Stimulated activated CD4-positive, alpha-beta T cell treated with anti-CD3 and anti-CD28 coated beads, Interleukin-15, amount 100 ng/mL, for 1 hour (primary cell): Measurements from ENCODE around the gene CEP104.

Experiments
- DNase-seq, 2 donors: peaks; one replicate each; pipeline ENCODE4 v3.0.0-alpha.2; 2020; ENCODE audit warnings: low read depth in 1 of 2, low spot score in 1 of 2

CEP104 gene

DNA sequence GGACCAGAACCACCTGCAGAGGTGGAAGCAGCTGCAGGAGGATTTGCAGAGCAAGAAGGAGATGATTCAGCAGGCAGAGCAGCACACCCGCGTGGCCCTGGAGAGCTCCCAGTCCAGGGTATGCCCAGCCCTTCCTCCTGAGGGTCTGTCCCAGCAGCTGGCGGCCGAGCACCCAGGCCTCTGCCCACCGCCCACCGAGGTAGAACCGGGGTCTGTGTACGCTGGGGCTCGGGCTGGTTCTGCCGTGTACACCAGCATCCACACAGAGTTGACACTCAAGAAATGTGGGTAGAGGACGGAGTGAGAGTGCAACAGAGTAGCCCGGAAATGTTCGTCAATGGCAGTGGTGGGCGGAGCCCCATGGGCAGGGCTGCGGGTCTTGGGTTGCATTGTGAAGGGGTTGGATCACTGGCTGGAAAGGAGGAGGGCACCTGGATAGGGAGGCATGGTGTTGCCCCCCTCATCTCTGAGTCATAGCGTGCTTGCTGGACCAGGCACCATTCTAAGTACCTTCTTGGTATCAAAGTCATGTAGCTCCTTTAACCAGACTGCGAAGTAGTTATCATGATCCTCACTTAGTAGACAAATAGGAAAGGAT lies 89.6 kb downstream of the CEP104 start:
- no peak for DNase-seq

DNA sequence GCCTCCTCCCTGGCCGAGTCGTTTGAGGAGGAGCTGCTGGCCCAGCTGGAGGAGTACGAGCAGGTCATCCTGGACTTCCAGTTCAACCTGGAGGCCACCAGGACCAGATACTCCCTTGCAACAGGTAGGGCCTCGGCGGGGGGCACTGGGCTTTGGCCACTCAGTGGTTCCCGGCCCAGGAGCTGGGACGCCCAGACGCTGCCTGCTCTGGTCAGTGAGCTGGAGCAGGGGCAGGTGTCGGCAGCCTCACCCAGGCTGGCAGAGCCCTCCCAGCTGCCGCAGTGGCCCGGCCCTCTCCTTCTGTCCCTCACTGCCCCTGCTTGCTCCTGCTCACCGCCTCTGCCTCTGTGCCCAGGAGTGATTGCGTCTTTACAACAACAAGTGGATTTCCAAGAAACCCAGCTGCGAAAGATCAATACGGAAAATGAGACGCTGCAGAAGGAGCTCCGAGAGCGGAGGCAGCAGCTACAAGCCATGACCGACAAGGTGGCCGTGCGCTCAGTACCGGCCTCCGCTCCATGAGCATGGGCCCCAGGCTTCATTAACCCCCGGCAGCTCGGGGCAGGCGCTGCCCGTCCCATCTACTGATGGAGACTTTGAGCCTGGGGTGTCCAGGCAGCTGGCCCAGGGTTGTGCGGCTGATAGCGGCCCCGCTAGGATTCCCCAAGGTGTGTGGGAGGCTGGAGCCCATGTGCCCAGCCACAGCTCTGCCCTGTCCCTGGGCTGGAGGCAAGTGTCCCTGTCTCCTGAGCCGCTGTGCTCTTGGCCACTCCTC lies 93.5 kb downstream of the CEP104 start:
- no peak for DNase-seq

DNA sequence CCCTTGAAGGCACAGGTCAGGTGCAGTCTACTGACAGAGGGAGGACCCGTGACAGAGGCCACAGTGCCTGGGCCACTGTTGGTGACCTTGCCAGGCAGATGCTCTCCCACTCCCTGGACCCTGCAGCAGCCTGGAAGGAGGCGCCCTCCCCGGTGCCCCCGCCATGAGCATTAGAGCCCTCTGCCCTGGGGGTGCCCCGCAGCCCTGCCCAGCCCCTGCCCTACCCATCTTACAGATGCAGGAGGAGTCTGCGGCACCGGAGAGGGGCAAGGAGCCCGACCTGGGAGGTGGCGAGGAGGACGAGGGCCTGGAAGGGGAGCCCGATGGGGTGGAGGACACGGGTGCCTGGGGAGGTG lies 94.2 kb downstream of the CEP104 start:
- no peak for DNase-seq

DNA sequence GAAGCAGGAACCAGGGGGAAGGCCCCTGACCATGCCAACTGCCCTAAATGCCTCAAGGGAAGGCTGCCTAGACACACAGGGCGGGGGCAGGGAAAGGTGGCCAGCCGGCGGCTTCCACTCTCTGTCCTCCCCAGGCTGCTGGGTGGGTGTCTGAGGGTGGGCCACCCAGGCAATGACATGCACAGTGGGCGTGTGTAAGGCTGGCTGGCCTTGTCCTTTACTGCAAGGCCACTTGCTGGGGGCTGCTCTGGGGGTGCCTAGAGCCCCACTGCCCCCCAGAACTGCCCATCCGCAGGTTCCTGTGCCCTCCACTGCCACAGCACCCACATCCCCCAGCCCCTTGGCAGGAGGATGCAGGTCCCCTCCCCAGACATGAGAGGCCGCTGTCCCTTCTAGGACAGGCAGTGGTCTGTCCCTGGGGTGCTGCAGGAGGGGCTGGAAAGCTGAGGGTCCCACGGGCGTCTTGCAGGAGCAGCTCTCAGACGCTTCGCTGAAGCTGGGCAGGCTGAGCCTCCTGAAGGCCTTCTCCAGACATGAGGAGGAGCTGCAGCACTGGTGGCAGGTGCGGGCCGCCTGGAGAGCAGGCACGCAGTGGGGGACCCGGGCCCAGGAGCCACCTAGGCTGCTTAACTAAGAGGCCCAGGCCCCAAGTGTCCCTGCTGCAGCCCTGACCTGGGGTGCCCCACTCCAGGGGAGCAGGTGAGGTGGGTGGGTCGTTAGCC lies 94.7 kb downstream of the CEP104 start:
- DNase-seq = no peak
